T follicular helper cell (primary cell): ENCODE results near the gene PLTP.
"Not testable (repeated sequence)": the region's sequence is repeated elsewhere in the genome, so short reads cannot be mapped to it uniquely, and the experiment has no call there.

Experiments
- DNase-seq: peaks from one replicate; pipeline ENCODE4 v3.0.0-alpha.2; 2020; ENCODE audit warnings: low read depth

PLTP gene

GRCh38 chr20:45920462-45921336 is 8.7 kb upstream of the PLTP start:
- DNase-seq: no peak

- no peak for DNase-seq
Measured at GRCh38 chr20:45919542-45920399, 7.8 kb upstream of the PLTP start.

- DNase-seq: no peak
Measured at GRCh38 chr20:45918779-45919537, 7.0 kb upstream of the PLTP start.

DNA sequence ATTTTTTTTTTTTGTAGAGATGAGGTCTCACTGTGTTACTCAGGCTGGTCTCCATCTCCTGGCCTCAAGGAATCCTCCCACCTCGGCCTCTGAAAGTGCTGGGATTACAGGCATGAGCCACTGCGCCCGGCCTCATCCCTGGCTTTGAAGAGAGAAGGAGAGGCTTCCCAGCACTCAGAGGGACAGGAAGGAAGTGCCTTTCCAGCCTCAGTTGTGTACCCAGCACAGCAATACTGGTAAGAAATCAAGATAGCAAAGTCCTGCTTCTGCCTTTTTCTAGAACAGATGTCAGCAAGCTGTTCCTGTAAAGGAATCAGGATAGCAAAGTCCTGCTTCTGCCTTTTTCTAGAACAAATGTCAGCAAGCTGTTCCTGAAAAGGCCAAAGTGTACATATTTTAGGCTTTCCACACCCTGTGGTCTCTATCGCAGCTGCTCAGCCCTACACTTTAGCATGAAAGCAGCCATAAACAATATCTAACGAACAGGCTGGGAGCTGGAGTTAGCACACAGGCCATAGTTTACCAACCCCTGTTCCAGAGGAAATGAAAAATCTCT is 6.3 kb upstream of the PLTP start:
- no peak for DNase-seq

- no peak for DNase-seq
Measured at GRCh38 chr20:45917790-45918141, 5.8 kb upstream of the PLTP start.

- no peak for DNase-seq
Measured at GRCh38 chr20:45913116-45913515, 1.2 kb upstream of the PLTP start.

- no peak for DNase-seq
Measured at GRCh38 chr20:45912344-45912682, 358 bp upstream of the PLTP start.

DNA sequence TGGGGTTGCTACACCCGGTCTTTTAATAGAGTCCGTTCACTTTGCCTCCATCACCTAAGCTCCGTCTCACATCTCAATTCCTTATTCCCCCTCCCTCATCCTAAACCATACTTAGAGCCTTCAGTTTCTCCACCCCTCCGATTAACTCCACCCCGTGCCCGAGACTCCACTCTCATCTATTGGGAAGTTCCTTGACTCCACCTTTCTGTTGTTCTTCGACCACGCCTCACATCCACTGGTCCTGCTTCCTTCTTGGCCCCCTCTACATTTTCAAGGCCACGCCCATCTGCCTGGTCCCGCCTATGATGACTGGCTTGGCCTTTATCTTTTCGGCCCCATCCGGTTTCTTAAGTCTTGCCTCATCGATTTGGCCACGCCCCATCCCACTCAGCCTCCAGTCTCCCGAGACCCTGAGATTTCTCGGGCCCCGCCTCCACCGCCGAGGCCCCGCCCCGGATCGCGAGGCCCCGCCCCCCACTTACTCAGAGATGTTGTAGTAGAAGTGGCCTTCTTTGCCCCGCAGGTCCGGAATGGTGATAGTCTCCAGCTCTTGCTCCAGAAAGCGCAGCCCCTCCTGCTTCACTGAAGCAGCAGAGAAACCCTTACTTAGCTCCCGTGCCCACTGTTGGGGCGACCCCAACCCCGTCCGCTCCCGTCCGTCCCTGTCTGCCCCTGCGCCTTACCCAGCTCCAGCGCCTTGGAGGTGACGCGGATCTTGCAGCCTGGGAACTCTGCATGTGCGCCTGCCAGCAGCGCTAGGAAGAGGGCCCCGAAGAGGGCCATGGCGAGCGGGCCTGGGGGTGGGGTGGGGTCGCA is 1.1 kb downstream of the PLTP start:
- peak; percentile 69 for DNase-seq

GRCh38 chr20:45909817-45910669 is 1.9 kb downstream of the PLTP start:
- DNase-seq: no peak

DNA sequence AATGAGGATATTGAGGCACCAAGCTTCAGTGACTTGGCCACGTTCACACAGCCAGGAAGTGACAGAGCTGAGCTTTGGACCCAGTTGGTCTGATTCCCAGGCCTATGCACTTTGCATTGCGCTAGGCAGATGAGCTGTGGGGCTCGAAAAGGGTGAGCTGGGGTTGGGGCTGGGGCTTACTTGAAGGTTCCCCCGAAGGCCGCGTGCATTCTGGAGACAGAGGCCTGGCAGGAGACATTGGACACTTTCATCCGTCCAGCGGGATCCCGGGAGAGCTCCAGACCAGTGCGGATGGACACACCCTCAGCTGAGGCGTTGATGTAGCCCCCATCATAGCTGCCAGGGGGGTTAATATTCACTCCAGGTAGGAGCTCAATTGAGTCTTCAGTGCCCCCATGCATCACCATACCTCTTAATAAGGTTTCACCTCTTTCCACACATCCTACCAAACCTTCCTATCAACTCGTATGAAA is 2.6 kb downstream of the PLTP start:
- no peak for DNase-seq

GRCh38 chr20:45908084-45908483 is 3.9 kb downstream of the PLTP start:
- DNase-seq: no peak

GRCh38 chr20:45907219-45907948 is 4.6 kb downstream of the PLTP start:
- DNase-seq: no peak

- no peak for DNase-seq
Measured at GRCh38 chr20:45905505-45906079, 6.4 kb downstream of the PLTP start.

DNA sequence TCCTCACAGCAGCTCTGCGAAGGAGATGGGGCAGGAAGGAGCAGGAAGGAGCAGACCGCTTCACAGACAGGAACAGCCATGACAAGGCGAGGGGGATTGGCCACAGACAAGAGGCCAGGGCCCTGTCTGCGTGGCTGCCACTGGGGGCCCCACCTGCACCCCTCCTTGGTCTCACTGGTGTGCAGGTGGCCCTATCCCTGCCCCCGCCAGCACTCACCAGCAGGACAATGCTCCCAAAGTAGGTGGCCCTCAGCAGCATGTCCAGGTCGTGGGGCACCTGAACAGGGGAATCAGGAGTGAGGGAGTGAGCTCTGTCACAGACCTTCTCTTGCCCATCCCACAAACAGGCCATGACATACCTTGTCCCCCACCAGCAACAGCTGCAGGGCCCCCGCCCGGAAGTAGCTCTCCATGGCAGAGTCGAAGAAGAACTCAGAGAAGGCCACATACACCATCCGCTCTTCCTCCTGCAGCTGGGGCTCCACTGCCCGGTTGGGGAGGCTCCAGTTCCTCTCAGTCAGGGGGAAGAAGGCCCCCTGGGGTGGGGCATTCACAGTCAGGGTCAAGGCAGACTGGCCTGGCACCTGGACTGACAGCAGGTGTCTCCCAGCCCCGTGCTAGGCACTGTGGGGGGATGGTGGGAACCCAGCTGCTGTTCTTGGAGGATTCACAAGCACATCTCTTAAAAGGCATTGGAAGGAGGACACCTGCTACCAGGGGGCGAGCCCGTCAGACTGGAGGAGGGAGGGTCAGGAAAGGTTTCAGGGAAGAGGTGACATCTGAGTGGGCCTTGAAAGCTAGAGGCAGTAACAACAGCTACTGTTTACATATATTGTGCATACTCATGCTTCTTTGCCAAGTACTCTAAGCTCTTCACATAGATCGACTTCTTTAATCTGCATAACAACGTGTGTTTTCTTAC is 7.1 kb downstream of the PLTP start:
- no peak for DNase-seq

DNA sequence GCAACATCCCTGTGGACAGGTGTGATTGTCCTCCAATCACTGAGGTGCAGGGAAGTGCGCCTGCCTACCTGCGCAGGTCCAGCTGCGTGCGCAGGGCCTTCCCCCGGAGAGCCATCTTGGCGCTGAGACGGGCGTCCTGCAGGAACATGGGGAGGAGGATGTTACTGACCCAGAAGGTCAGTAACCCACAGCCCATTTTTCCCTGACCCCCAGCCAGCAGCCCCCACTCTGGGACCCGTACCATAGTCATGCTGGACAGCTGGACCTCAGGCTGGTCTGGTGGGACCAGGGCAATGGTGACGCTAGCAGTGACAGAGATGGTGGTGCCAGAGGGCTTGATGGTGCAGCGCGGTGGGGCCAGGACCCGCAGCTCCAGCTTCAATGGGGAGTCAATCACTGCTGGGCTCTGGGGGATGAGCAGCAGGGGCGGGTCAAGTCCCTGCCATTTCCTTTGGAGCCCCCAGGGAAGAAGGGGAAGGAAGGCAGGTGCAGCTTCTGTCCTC is 9.7 kb downstream of the PLTP start:
- no peak for DNase-seq

- DNase-seq: not testable (repeated sequence)
Measured at GRCh38 chr20:45901332-45901731, 10.6 kb downstream of the PLTP start.

GRCh38 chr20:45899046-45899835 is 12.7 kb downstream of the PLTP start:
- no peak for DNase-seq
